HPDE6-E6E7 (cell line): Measurements from ENCODE around the gene FABP3.

ENCODE experiments used
- DNase-seq: peaks from one replicate; pipeline ENCODE4 v3.0.0; 2011; ENCODE audit warnings: missing footprints; ENCODE audit errors: extremely low spot score

FABP3 gene

DNA sequence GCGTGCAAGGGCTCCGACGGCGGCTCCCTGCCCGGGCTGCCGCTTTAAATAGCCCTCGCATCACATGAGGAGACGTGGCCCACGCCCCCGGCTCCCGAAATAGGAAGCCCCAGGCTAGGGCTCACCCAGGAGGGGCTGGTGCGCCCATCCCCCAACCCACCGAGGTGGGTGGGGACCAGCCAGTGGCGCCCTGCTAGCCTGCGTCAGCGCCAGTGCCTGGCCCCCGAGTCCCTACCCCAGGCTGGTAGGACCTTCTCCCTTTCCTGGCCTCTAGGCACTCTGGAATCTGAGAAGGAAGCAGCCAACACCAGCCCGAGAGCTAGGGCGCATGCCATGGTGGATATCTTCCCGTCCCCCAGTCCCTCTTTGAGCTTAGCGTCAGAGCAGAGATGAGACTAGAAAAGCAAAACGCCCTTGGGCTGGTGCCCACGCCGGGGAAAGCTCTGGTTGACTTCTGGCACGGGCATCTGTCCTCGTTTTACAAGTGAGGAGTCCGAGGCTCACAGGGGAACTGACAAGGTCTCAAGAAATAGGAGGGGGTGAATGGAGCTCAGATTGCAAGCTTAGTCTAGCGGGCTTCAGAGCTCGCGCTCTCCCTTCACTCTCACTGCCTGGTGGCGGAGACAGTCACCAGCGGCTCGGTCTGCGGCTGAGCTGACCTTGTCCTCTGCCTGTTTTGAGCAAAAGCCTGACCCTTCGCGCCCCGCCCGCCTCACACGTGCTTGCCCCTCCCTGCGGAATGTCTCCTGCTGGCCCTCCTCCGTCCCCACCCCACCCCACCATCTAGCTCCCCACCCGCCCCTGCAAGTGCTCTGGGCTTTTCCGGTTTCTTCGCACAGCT is at the start of gene FABP3:
TSS of gene FABP3 (minus strand) at position 21 of the 841 bp plus-strand sequence. CDS start 62 bp downstream, outside the sequence.
- DNase-seq: no peak

DNA sequence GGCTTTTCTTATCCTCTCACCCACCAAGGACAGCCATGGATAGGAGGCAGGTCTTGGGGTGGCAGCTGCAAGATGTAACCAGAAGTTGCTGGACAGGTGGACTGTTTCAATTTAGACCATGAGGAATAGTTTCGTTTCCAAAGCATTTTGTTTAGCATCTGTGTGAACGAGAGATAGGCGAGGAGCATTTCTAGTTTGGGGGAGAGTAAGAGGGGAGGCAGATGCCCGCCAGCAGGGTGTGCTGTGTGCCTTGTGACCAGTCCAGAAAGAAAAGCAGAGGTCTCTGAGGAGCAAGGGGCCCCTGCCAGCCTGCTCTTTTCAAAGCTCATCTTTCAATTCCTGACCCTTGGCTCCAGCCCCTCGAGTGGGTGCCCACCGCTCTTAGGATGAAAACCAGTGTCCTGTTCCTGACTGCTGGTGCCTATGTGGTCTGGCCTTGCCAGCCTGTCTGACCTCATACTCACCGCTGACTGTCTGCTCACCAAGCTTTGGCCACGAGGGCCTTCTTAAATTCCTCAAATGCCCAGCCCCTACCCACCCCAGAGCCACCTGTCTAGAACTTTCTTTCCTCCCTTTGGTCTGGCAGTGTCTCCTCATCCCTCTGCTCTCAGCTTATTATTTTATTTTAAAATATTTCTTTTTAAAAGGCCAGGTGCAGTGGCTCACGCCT is 48.6 kb upstream of the FABP3 start:
- DNase-seq: no peak

DNA sequence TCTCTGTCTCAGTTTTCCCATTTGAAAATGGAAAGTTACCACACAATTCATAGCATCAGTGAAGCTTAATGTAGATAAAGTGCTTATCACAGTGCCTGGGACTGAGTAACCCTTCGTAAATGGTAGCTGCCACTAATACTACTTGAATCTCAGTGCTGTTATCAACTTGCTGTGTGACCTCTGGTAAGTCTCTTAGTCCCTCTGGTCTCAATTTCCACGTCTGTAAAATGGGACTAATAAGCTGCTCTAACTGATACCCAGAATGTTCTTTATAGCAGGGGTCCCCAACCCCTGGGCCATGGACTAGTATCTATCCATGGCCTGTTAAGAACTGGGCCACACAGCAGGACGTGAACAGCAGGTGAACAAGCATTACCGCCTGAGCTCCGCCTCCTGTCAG is 47.8 kb upstream of the FABP3 start:
- DNase-seq: no peak

DNA sequence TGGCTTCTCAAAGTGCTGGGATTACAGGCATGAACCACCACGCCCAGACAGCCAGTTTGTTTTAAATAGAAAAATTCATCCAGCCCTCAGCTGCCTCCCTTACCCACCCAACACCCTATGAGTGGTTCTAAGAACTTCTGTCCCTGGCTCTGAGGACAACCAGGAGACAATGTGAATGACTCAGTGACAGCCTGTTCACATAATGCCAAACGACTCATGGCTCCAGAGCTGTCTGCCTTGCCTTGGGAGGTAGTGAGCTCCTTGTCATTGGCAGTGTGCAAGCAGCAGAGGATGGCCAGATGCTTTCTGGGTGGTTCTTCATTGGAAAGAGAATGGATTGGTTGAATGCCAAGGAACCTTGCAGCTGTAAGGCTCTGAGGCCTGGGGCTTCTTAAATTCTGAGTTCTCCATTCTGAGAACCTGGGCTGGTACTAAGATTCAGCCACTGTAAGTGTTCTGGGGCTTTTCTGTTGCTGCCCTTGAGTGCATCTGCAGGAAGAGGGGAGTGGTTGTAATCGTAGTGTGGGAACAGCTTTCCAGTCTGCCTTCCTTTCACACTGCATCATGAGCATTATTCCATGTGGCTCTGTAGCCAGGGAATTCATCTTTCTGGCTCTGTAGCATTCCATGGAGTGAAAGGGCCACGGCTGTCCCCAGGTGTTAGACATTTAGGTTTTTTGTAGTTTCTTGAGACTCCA is 45.9 kb upstream of the FABP3 start:
- DNase-seq: no peak

DNA sequence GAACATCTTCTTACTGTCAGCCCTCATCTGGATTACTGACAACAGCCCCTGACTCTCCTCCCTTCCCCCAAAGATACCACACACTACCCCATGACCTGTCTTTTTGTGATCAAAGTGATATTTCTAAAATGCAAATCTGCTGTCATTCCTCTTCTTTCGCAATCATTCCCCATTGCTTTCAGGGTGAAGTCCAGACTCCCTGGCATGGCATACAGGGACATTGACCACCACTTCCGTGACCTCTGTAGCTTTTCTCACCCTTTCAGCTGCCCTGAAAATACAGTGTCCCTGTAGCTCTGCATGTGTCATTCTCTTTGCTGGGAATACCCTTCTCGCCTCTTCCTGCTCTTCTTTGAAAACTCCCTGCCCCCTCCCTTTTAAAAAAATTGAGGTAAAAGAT is 44.3 kb upstream of the FABP3 start:
- DNase-seq: no peak

DNA sequence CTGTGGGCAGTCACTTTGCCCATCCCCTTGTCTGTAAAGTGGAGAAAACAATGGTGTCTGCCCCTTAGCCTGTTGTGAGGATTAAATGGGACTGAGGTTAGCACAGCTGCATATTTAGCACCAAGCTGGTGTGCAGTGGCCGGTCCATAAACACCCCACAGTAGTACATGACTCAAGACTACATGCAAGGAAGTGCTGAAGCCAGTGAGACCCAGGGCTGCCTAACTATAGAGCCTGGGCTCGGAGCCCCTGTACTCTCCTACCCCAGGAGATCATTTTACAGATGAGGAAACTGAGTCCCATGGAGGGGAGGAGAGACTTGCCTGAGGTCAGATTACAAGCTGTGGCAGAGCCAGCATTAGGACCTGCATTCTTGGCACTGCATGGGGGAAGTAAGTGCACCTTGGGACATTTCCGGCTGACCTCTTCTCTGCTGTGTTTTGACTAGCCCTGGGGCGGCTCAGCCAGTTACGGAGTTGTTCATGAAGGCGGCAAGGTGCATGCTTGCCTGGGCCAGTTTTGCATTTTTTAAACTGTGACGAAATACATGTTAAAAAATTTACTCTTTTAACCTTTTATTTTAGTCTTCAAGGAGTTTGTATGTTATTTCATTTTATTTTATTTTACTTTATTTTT is 43.3 kb upstream of the FABP3 start:
- no peak for DNase-seq

DNA sequence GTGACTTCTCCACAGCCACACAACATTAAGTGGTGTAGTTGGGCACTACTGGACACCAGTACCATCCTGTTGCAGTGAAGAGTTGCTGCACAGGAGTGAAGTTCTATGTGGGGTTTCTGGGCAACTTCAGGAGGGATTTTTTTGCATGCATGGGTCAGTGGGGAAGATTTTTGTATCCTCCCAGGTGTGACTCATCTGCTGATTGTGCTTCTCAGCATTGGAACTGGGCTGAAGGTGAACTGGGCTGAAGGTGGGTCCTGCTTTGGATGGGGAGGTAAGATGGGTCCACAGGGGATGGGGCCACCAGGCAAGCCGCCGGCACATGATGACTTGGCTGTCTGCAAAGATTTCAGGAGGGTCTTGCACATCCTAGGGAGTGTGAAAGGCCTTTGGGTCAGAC is 42.8 kb upstream of the FABP3 start:
- no peak for DNase-seq

DNA sequence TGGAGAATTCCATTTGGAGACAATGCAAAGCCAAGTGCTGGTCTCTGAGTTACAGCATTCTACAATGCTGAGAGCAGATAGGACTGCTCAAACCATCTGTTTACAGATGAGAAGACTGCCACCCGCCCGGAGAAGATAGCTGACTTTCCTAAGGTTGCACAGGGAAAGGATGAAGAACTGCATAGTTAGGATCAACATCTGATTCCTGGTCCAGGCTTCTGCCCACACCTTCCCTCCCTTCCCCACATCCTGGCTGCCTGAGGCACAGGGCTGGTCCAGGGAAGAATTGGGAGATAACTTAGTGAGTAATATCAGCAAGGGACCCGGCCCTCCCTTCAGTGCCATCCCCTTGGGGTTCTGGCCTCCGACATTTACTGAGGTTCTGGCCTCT is 42.1 kb upstream of the FABP3 start:
- DNase-seq: no peak

DNA sequence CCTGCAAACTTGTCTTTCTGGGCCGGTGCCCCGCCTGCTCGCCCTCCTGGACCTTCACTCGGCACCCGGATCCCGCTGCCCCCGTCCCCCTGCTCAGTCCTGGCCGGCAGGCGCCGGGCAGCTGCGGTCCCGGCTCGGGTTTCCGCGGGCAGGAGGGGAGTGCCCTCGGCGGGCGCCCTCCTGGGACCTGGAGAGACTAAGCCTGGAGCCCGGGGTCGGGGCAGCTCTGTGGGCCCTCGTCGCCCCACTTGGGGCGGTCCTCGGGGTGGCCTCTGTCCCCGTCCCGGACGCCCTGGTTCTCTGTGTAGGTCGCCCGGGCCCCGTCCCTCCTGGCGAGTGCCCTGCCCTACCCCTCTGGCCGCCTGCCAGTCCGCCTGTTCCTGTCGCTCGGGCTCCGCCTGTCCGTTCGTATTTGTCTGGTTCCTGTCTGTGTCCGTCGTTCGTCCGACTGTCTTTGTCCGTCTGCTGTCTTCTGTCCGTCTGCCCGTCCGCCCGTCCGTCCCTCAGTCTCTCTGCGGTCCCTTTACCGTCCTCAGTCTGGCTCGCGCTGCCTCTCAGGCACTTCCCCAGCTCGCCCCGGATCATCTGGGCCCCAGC is 40.6 kb upstream of the FABP3 start:
- DNase-seq: no peak

DNA sequence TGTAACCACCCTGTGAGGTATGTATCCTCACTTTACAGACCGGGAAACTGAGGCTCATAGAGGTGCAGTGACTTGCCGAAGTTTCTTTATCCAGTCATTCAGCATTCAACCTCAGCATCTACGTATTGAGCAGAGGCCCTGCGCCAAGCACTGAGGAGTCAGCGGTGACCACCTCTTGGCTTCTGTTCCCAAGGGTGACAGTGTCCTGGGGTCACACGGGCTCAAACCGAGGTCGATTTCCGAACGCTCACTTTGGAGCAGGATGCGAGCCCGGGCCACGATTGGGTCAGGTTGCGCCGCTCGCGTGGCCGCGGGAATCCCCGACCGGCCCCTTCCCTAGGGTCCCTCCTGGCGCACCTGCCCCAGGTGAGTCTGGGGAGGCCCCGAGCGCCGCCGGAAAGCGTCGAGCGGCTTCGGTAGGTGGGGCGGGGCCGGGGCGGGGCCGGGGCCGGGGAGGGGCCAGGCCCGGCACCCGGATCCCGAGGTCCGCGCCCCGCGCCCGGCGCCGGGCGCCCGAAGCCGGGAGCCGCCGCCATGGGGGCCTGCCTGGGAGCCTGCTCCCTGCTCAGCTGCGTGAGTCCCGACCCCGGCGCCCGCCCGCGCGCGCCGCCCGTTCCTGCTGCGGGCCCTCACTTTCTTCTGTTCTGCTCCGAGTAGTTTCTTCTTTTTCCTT is 40.0 kb upstream of the FABP3 start, which contains the start of gene SERINC2:
TSS of gene SERINC2 (plus strand) at position 482 of the 673 bp plus-strand sequence. CDS start at position 535, 53 bp downstream.
- DNase-seq: no peak

DNA sequence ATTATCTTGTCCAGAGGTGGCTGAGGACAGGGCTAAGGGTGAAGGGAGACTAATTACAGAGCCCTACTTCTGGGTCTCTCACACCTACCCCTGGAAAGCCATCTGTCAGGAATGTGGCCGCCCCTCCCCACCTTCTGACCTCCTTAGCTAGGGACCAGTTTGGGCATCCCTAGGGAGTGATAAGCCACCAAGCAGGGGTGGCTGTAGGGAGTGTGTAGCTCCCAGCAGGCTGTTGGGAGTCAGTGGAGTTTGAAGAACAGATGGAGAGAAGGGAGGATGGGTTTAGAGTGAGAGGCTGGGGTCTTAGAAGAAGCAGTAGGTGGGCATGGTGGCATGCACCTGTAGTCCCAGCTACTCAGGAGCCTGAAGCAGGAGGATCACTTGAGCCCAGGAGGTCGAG is 39.3 kb upstream of the FABP3 start:
- no peak for DNase-seq

DNA sequence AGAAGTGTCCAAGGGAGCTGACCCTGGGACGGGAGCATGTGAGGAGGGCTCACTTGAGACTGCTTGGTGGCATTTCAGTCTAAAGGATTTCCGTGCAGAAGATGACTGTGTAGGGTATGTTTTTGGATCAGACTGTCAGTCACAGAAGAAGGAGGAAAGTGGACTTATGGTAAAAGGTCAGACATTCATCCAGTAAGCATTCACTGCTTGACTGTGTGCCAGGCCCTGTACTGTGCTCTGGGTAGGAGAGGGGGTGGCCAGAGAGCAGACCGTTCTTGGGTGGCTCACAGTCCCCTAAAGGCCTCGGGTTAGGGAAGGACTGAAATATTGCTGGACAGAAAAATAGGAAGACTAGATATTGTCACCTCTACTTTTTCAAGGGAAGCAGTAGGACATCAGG is 38.0 kb upstream of the FABP3 start:
- no peak for DNase-seq

DNA sequence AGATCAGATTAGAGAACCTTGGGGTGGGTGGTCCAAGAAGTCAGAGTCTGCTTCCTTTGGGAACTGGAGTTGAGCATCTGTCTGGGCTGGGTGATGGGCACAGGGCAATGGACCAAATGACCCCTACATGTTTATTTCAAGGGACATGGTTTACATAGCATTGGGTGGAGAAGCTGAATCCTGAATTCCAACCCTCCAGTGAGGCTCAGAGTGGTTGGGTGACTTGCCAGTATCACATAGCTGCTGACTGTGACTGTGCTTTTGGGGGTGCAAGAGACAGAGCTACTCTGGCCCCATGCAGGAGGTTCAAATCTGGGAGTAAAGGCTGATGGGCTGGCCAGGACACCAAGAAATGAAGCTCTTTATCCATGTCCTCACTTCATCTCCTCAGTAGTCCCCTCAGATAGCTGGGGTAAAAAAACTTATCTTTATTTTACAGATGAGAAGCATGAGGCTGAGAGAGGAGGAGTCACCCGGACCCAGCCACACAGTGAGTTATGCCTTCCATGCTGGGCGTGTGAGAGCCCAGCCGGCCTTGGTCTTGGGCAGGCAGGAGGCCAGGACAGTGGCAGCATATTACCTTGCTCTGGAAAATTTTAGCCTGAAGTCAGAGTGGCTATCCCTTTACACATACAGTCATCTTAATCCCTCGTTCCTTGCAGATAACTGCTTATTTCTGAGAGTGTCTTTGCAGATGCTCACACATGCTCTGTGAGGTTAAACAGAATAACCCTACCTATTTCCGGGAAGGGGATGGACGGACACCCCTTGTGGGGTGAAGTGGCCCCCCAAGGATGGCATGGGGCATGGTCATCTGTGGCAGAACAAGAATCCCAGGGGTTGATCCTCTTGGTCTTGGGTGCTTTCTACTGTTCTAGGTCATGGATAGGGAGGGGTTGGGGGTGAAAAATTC is 37.3 kb upstream of the FABP3 start:
- DNase-seq: no peak

DNA sequence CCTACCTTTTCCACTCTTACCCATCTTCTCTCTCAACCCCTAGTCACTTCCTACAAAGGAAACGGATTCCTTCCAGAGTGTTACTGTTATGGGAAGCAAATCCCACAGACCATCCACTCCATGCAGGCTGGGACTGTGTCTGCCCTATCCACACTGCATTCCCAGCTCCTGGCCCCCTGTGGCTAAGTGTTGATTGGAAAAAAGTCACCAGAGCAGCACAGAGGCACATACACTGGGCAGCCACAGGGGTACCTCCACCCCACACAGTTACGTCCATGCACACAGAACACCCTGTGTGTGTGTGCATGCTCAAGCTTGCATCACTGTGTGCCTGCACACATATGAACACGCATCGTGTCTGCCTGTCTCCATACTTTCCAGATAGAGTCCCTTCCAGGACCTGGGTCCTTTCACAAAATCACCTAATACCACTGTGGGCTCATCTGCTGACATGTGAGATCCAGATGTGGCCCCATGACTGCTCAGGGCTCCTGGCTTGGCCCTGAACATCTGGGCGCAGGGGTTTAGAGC is 36.0 kb upstream of the FABP3 start:
- no peak for DNase-seq

DNA sequence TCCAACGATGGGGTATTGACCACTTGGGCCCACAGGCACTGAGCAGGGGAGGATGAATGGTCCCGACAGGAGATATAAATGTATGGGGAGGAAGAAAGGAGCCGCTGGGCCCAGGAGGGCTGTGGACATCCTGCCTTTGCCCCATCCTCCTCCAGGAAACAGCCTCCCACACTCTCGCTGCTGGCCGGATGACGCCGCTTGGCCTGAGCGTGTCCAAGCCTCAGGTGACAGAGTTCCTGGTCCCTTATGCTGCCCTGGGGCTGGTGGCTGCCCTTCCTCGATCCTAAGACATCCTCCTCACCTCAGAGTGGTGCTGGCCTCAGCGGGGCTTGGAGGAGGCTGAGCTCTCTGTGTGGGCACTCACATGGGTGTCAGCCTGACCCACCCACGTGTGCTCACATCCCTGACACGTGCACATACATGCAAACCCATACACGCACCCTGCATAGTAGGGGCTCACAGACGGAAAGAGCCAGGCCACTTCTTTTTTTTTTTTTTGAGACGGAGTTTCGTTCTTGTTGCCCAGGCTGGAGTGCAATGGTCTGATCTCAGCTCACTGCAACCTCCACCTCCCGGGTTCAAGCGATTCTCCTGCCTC is 34.3 kb upstream of the FABP3 start:
- DNase-seq: no peak

DNA sequence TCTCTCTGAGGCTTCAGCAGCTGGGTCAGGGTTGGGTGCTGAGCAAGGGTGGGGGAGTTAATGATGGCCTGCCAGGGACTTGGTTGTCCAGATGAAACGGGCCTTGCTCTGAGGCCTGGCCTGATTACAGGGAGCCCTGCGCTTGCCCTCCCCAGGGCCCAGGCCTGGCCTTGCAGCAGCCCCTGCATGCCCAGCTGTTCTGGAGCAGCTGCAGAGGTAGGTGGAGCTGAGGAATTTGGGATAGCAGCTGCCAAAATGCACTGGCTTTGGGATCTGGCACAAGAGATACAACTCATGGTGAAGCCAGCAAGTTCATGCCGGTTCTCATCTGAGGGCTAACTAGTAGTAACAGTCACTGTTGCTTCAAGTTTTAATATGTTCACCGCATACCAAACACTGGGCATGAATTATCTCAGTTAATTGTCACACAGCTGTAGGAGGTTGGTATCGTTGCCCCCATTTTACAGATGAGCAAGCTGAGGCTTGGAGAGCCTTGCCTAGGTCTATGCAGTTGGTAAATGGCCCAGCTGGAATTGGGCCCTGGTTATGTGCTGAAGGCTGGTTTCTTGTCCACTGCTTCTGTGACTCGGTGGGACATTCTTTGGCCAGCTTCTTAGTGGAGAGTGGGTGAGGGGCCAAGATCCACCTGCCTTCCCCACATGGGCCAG is 32.8 kb upstream of the FABP3 start:
- no peak for DNase-seq

DNA sequence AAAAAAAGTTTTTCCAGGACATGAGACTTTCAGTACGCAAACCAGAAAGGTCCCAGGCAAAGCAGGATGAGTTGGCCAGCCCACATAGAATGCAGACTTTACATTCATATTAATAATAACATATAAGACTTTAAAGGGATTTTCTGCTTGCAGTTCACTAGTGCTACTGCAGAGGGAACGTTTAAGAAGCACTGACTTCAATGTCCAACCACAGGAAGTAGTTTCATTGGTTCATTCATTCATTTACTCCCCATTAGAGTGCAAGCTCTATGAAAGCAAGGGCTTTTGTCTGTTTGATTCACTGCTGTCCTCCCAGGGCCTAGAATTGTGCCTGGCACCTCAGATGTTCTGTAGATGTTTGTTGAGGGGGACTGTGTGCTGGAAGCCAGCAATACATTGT is 28.4 kb upstream of the FABP3 start:
- no peak for DNase-seq

DNA sequence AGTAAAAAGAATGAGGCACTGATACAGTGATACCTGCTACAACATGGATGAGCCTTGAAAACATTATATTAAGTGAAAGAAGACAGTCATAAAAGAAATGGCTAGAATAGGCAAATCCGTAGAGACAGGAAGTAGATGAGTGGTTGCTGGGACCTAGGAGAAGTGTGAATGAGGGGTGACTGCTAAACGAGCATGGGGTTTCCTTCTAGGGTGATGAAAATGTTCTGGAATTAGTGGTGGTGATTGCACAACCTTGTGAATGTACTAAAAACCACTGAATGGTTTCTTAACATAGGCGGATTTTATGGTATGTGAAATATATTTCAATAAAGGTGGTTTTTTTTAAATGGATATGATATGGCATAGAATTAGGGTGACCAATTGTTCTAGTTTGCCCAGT is 27.5 kb upstream of the FABP3 start:
- no peak for DNase-seq

DNA sequence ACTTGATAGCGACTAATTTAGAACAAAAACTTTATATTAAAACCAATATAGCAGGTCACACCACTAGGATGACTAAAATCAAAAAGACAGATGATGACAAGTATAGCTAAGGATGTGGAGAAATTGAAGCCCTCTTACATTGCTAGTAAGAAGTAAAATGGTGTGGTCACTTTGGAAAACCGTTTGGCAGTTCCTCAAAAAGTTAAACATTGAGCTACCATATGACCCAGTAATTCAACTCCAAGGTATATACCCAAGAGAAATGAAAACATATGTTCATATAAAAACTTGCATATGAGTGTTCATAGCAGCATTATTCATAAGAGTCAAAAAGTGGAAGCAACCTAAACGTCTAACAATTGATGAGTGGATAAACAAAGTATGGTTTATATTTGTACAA is 27.1 kb upstream of the FABP3 start:
- DNase-seq: no peak
